ENCODE data around the gene OR51B2. TPM values are rescaled to one million over a fixed set of nuclear protein-coding genes. Genes with fewer than 3 reads are reported as not detected.

OR51B2 gene
- total RNA-seq, 1 experiment from 2014 or later = 17.1 TPM

DNA sequence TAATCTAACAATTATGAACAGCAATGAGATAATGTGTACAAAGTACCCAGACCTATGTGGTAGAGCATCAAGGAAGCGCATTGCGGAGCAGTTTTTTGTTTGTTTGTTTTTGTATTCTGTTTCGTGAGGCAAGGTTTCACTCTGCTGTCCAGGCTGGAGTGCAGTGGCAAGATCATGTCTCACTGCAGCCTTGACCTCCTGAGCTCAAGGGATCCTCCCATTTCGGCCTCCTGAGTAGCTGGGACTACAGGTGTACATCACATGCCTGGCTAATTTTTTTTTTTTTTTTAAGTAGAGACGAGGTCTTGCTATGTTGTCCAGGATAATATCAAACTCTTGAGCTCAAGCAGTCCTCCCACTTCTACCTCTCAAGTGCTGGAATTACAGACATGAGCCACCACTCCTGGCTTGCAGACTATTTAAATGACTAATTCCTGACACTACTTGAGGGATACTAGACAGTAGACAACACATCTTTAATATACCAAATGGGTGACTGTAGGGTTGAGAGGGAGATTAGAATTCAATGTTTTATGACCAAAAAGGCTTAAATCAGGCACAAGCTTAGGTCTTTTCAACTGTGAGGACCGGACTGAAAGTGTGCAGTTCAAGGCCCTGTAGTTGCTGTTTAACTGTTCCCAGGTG, 35.1 kb downstream of the OR51B2 start:
- Histone ChIP-seq H3K4me1 (ENCODE audit: control insufficient read depth in 1 of 2, insufficient read depth in 2 of 2, low read length in 2 of 2) (peaks cover 0 to 5% of the 10 kb centered on the region in 2 experiments; a peak in 1 of 4 replicates), H3K79me2 (ENCODE audit: insufficient read depth, low read length) (no peaks in the 10 kb centered on the region), H3K9me2 (ENCODE audit: insufficient read depth) (no peaks in the 10 kb centered on the region), H3K4me2 (ENCODE audit: low read length) (no peak overlapping the region), H3K36me3 (ENCODE audit: control insufficient read depth in 1 of 2, insufficient read depth in 2 of 2, low read length in 2 of 2) (no peaks in the 10 kb centered on the region), H3K27me3 (ENCODE audit: insufficient read depth, low read length) (no peaks in the 10 kb centered on the region), H4K20me1 (ENCODE audit: insufficient read depth) (no peaks in the 10 kb centered on the region; the same call in 1 of the 2 replicates), H3K9ac (ENCODE audit: low read length) (no peak overlapping the region), H3K27ac (ENCODE audit: low read depth, low read length) (no peak overlapping the region), H2AFZ (ENCODE audit: low read depth, low read length, poor library complexity, severe bottlenecking) (no peak overlapping the region), H3K9me3 (ENCODE audit: control insufficient read depth in 1 of 2, insufficient read depth in 1 of 2, low read depth in 1 of 2, low read length in 2 of 2) (no peaks in the 10 kb centered on the region), H3K4me3 (replicated peaks in 1 of 2; ENCODE audit: low read depth in 1 of 2, low read length in 2 of 2) (no peak overlapping the region)
- ChIA-PET RAD21 (ENCODE audit: low non-redundant PET in 1 of 2, low total read pairs in 2 of 2, uncharacterized antibody in 2 of 2, unreplicated experiment in 2 of 2) (no interaction called here), POLR2A (no interaction called here), CTCF (interaction anchor here (0.8 kb wide), 1 partner anchor 80 kb away, joined by 3 read pairs; no protein-coding TSS in a partner anchor)
- intact Hi-C loops (cut with micrococcal nuclease) = no loop called here
- ATAC-seq (no peak), DNase-seq (ENCODE audit: low read depth, low spot score) (no peak)
- BruUV-seq (replicated peaks) = no TSS peak
- TF ChIP-seq, protein P1, sequence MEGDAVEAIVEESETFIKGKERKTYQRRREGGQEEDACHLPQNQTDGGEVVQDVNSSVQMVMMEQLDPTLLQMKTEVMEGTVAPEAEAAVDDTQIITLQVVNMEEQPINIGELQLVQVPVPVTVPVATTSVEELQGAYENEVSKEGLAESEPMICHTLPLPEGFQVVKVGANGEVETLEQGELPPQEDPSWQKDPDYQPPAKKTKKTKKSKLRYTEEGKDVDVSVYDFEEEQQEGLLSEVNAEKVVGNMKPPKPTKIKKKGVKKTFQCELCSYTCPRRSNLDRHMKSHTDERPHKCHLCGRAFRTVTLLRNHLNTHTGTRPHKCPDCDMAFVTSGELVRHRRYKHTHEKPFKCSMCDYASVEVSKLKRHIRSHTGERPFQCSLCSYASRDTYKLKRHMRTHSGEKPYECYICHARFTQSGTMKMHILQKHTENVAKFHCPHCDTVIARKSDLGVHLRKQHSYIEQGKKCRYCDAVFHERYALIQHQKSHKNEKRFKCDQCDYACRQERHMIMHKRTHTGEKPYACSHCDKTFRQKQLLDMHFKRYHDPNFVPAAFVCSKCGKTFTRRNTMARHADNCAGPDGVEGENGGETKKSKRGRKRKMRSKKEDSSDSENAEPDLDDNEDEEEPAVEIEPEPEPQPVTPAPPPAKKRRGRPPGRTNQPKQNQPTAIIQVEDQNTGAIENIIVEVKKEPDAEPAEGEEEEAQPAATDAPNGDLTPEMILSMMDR (IDR thresholded peaks at IDR 0.05 in 2 of 3, conservative IDR thresholded peaks at IDR 0.05 in 1 of 3; ENCODE audit: borderline replicate concordance in 1 of 3, insufficient read depth in 1 of 3, low read depth in 2 of 3, low read length in 2 of 3) = no peak
- no peak for TF ChIP-seq TCF7L2 (IDR thresholded peaks at IDR 0.05; ENCODE audit: borderline replicate concordance, extremely low read depth, insufficient read depth, insufficient read length)
- TF ChIP-seq POLR2A (IDR thresholded peaks at IDR 0.05; ENCODE audit: borderline replicate concordance, extremely low read depth, insufficient read depth, insufficient read length) = no peak
- no peak for TF ChIP-seq ELF1 (IDR thresholded peaks at IDR 0.05; ENCODE audit: borderline replicate concordance, low read depth)
- TF ChIP-seq CBX3 (IDR thresholded peaks at IDR 0.05; ENCODE audit: low read depth) = no peak
- TF ChIP-seq, protein P2, sequence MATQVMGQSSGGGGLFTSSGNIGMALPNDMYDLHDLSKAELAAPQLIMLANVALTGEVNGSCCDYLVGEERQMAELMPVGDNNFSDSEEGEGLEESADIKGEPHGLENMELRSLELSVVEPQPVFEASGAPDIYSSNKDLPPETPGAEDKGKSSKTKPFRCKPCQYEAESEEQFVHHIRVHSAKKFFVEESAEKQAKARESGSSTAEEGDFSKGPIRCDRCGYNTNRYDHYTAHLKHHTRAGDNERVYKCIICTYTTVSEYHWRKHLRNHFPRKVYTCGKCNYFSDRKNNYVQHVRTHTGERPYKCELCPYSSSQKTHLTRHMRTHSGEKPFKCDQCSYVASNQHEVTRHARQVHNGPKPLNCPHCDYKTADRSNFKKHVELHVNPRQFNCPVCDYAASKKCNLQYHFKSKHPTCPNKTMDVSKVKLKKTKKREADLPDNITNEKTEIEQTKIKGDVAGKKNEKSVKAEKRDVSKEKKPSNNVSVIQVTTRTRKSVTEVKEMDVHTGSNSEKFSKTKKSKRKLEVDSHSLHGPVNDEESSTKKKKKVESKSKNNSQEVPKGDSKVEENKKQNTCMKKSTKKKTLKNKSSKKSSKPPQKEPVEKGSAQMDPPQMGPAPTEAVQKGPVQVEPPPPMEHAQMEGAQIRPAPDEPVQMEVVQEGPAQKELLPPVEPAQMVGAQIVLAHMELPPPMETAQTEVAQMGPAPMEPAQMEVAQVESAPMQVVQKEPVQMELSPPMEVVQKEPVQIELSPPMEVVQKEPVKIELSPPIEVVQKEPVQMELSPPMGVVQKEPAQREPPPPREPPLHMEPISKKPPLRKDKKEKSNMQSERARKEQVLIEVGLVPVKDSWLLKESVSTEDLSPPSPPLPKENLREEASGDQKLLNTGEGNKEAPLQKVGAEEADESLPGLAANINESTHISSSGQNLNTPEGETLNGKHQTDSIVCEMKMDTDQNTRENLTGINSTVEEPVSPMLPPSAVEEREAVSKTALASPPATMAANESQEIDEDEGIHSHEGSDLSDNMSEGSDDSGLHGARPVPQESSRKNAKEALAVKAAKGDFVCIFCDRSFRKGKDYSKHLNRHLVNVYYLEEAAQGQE (IDR thresholded peaks at IDR 0.05; ENCODE audit: low read depth) = no peak
- no peak for TF ChIP-seq SIN3A (IDR thresholded peaks at IDR 0.05; ENCODE audit: low read depth)
- TF ChIP-seq EZH2phosphoT487 (IDR thresholded peaks at IDR 0.05; ENCODE audit: borderline replicate concordance) = no peak
- TF ChIP-seq SP1 (IDR thresholded peaks at IDR 0.05; ENCODE audit: low read depth) = no peak
- no peak for TF ChIP-seq CEBPB (IDR thresholded peaks at IDR 0.05; ENCODE audit: low read depth)
- TF ChIP-seq JUND (IDR thresholded peaks at IDR 0.05) = no peak
- no peak for TF ChIP-seq EZH2 (IDR thresholded peaks at IDR 0.05)
- no peak for TF ChIP-seq YY1 (IDR thresholded peaks at IDR 0.05; ENCODE audit: extremely low read depth, insufficient replicate concordance, low read depth, low read length)

All from HCT116 (cell line).